H1 (cell line): ENCODE data around the gene RNASE9. TPM values are rescaled to one million over a fixed set of nuclear protein-coding genes. Genes with fewer than 3 reads are reported as not detected.

ENCODE experiments used
- CTCF ChIA-PET: fragments of 300-600 bp; sonication (Branson Sonifier 250); formaldehyde crosslinking; loops from one replicate; lab custom pipeline; 2021; ENCODE audit not compliant: partially characterized antibody; lab: Charles Lee
- POLR2A ChIA-PET: fragments of 300-600 bp; sonication (Branson Sonifier 250); formaldehyde crosslinking; loops from one replicate; lab custom pipeline; 2021; ENCODE audit warnings: inconsistent platforms; ENCODE audit not compliant: partially characterized antibody; lab: Charles Lee
- DNase-seq, 2 experiments: peaks; one replicate each; pipeline versions ENCODE4 v3.0.0 to v3.0.0-alpha.2; 2010 to 2022; ENCODE audit warnings: low spot score in 2 of 2, low read depth in 1 of 2, mixed read lengths in 1 of 2
- FAIRE-seq: peaks from 2 replicates; lab custom pipeline; 2011; peaks lifted over from hg19 to GRCh38; lab: Jason Lieb, UNC
- H2AFZ ChIP-seq: 2 replicates; pipeline ENCODE4 v1.8.1; 2012; ENCODE audit warnings: low read length, inconsistent platforms
- H2AK5ac ChIP-seq: 2 replicates; pipeline ENCODE4 v1.6.1; 2013; ENCODE audit warnings: low read depth, low read length
- H2BK120ac ChIP-seq: replicated peaks from 2 replicates; pipeline ENCODE3; 2013; ENCODE audit warnings: low read depth, low read length, inconsistent platforms
- H2BK12ac ChIP-seq: 2 replicates; pipeline ENCODE4 v1.6.1; 2013; ENCODE audit warnings: low read depth, low read length
- H2BK15ac ChIP-seq: 2 replicates; pipeline ENCODE4 v1.6.1; 2013; ENCODE audit warnings: low read length
- H2BK20ac ChIP-seq: 2 replicates; pipeline ENCODE4 v1.6.1; 2013; ENCODE audit warnings: low read length
- H2BK5ac ChIP-seq: 2 replicates; pipeline ENCODE4 v1.6.1; 2013; ENCODE audit warnings: low read depth, low read length
- H3K14ac ChIP-seq: 2 replicates; pipeline ENCODE4 v1.6.1; 2013; ENCODE audit warnings: inconsistent platforms; ENCODE audit not compliant: insufficient read length
- H3K18ac ChIP-seq: 2 replicates; pipeline ENCODE4 v1.6.1; 2013; ENCODE audit warnings: low read length; ENCODE audit errors: extremely low read depth
- H3K23ac ChIP-seq: 2 replicates; pipeline ENCODE4 v1.6.1; 2013; ENCODE audit warnings: inconsistent platforms; ENCODE audit not compliant: insufficient read length
- H3K23me2 ChIP-seq: 2 replicates; pipeline ENCODE4 v1.6.1; 2013; ENCODE audit warnings: low read depth, low read length
- H3K27ac ChIP-seq: 2 replicates; pipeline ENCODE4 v1.6.1; 2011; ENCODE audit warnings: low read depth, low read length, inconsistent platforms
- H3K27me3 ChIP-seq, 4 experiments: replicated peaks in 1 of 4; 1 replicate in 1 of 4; 2 replicates in 3 of 4; pipeline versions ENCODE4 v1.6.1 to v1.8.1; 2011 to 2013; ENCODE audit warnings: low read length in 3 of 4, mild to moderate bottlenecking in 3 of 4, inconsistent platforms in 2 of 4, mixed read lengths in 2 of 4, moderate library complexity in 1 of 4; ENCODE audit not compliant: control insufficient read depth in 3 of 4, insufficient read depth in 3 of 4; ENCODE audit errors: extremely low read depth in 1 of 4
- H3K36me3 ChIP-seq, 4 experiments: 2 replicates each; pipeline versions ENCODE4 v1.6.1 to v1.8.1; 2011 to 2013; ENCODE audit warnings: mild to moderate bottlenecking in 4 of 4, low read length in 3 of 4, moderate library complexity in 2 of 4, control low read depth in 1 of 4, inconsistent platforms in 1 of 4; ENCODE audit not compliant: insufficient read depth in 4 of 4, control insufficient read depth in 2 of 4
- H3K4ac ChIP-seq: replicated peaks from 2 replicates; pipeline ENCODE3; 2013; ENCODE audit warnings: low read length, low read depth, mixed read lengths, inconsistent platforms; ENCODE audit not compliant: insufficient read length
- H3K4me1 ChIP-seq, 4 experiments: replicated peaks in 1 of 4; 1 replicate in 1 of 4; 2 replicates in 3 of 4; pipeline versions ENCODE4 v1.6.1 to v1.8.1; 2011 to 2013; ENCODE audit warnings: low read length in 3 of 4, inconsistent platforms in 2 of 4, mixed read lengths in 1 of 4; ENCODE audit not compliant: insufficient read depth in 4 of 4, control insufficient read depth in 3 of 4
- H3K4me2 ChIP-seq, 2 experiments: 2 replicates each; pipeline versions ENCODE4 v1.6.1 to v1.8.1; 2011 to 2013; ENCODE audit warnings: low read depth in 2 of 2, low read length in 2 of 2, control low read depth in 1 of 2, inconsistent platforms in 1 of 2, mild to moderate bottlenecking in 1 of 2; ENCODE audit not compliant: insufficient read depth in 1 of 2
- H3K4me3 ChIP-seq, 4 experiments: fragments of 200-600, 300-600 bp in 1 of 4; sonication (generic), shearing (Covaris generic), sonication (Bioruptor Twin) in 1 of 4; 2 replicates each; pipeline versions ENCODE4 v1.5.1 to v1.8.1; 2011 to 2016; ENCODE audit warnings: low read length in 4 of 4, low read depth in 3 of 4, control low read depth in 2 of 4, inconsistent platforms in 2 of 4, mild to moderate bottlenecking in 2 of 4, mixed read lengths in 1 of 4, moderate library complexity in 1 of 4; ENCODE audit not compliant: insufficient read depth in 2 of 4; ENCODE audit errors: extremely low read depth in 1 of 4
- H3K56ac ChIP-seq: replicated peaks from 2 replicates; pipeline ENCODE3; 2013; ENCODE audit warnings: low read depth, mild to moderate bottlenecking, mixed read lengths, low read length, inconsistent platforms; ENCODE audit not compliant: insufficient read length
- H3K79me1 ChIP-seq: 2 replicates; pipeline ENCODE4 v1.6.1; 2013; ENCODE audit warnings: low read depth, low read length, control low read depth
- H3K79me2 ChIP-seq, 2 experiments: 2 replicates each; pipeline versions ENCODE4 v1.6.1 to v1.8.1; 2012 to 2013; ENCODE audit warnings: low read length in 2 of 2, mild to moderate bottlenecking in 2 of 2, inconsistent platforms in 1 of 2; ENCODE audit not compliant: insufficient read depth in 2 of 2, control insufficient read depth in 1 of 2
- H3K9ac ChIP-seq, 4 experiments: replicated peaks in 1 of 4; 1 replicate in 1 of 4; 2 replicates in 3 of 4; pipeline versions ENCODE4 v1.6.1 to v1.8.1; 2011 to 2013; ENCODE audit warnings: low read depth in 3 of 4, low read length in 3 of 4, control low read depth in 2 of 4, mild to moderate bottlenecking in 2 of 4, moderate library complexity in 2 of 4, inconsistent platforms in 1 of 4; ENCODE audit errors: extremely low read depth in 1 of 4
- H3K9me3 ChIP-seq, 2 experiments: 2 replicates each; pipeline versions ENCODE4 v1.6.1 to v1.8.1; 2012 to 2013; ENCODE audit warnings: mild to moderate bottlenecking in 2 of 2, moderate library complexity in 2 of 2, control low read depth in 1 of 2, inconsistent platforms in 1 of 2, low read depth in 1 of 2, low read length in 1 of 2, mixed read lengths in 1 of 2; ENCODE audit not compliant: insufficient read depth in 2 of 2
- H4K20me1 ChIP-seq, 2 experiments: replicated peaks in 1 of 2; 2 replicates each; pipeline versions ENCODE3 to v1.8.1; 2011 to 2013; ENCODE audit warnings: inconsistent platforms in 2 of 2, low read length in 2 of 2, mild to moderate bottlenecking in 1 of 2; ENCODE audit not compliant: insufficient read depth in 2 of 2, control insufficient read depth in 1 of 2
- H4K5ac ChIP-seq: 2 replicates; pipeline ENCODE4 v1.6.1; 2013; ENCODE audit warnings: low read length, low read depth, mixed read lengths, inconsistent platforms; ENCODE audit not compliant: insufficient read length
- H4K8ac ChIP-seq: 2 replicates; pipeline ENCODE4 v1.8.0; 2013; ENCODE audit warnings: mild to moderate bottlenecking, moderate library complexity, low read length, inconsistent platforms; ENCODE audit not compliant: insufficient read depth; ENCODE audit errors: extremely low read depth
- H4K91ac ChIP-seq: replicated peaks from 2 replicates; pipeline ENCODE3; 2013; ENCODE audit warnings: low read length, mixed read lengths, inconsistent platforms; ENCODE audit not compliant: insufficient read length
- ASH2L ChIP-seq: fragments of 200-600, 300-600 bp; sonication (generic); IDR thresholded peaks from one replicate; pipeline ENCODE4 v1.7.1; 2017; ENCODE audit warnings: low read length
- RBBP5 ChIP-seq: IDR thresholded peaks from 2 replicates; pipeline ENCODE4 v1.7.1; 2012; ENCODE audit warnings: low read depth, mild to moderate bottlenecking, inconsistent platforms, low read length, moderate library complexity, borderline replicate concordance
- SAP30 ChIP-seq: fragments of 300-600 bp; sonication (generic); IDR thresholded peaks from 2 replicates; pipeline ENCODE4 v1.7.1; 2012; ENCODE audit warnings: low read length, moderate library complexity, mild to moderate bottlenecking, inconsistent platforms; ENCODE audit not compliant: insufficient read depth, insufficient replicate concordance
- SIN3A ChIP-seq, 2 experiments: IDR thresholded peaks in 1 of 2; conservative IDR thresholded peaks in 1 of 2; 2 replicates each; pipeline ENCODE4 v1.6.1; 2011 to 2012; ENCODE audit warnings: low read length in 2 of 2, improper control_type of control experiment in 1 of 2, low read depth in 1 of 2, mild to moderate bottlenecking in 1 of 2
- SIX5 ChIP-seq: IDR thresholded peaks from 2 replicates; pipeline ENCODE4 v1.6.1; 2011; ENCODE audit warnings: mild to moderate bottlenecking, low read depth, low read length
- WGBS, 2 experiments: shearing (Covaris generic) in 1 of 2; methylation state at CpG; one replicate each; pipeline versions ENCODE4 v1.1.6 to v1.1.7; 2013 to 2015; ENCODE audit warnings: low lambda C conversion rate in 2 of 2, mixed read lengths in 2 of 2, inconsistent platforms in 1 of 2, low coverage in 1 of 2, missing lambda C conversion rate in 1 of 2; ENCODE audit not compliant: insufficient replicate concordance in 2 of 2, insufficient coverage in 1 of 2, insufficient read length in 1 of 2; ENCODE audit errors: extremely low coverage in 1 of 2, missing lambda C conversion rate in 1 of 2; 5-methylcytosine and 5-hydroxymethylcytosine counted together
- polyA plus RNA-seq, 7 experiments: library from polyadenylated mRNA; depleted of rRNA in 3 of 7; stranded (reverse) in 5 of 7; unstranded in 2 of 7; fragments of >200 nt in 5 of 7; fragments of 200-250 nt in 2 of 7; gene quantifications; 1 replicate in 5 of 7; 2 replicates in 1 of 7; 4 replicates in 1 of 7; pipeline versions ENCODE4 v1.2.1 to v1.2.3, GENCODE V29; 2011 to 2013; ENCODE audit warnings: missing spikeins in 2 of 7, mixed read lengths in 2 of 7
- total RNA-seq: library from RNA; stranded (reverse); fragmentation: NEBNext Ultra II Directional; extraction: Animal tissue kit (Norgen Biotek cat#: 25700); gene quantifications from 2 replicates; pipeline ENCODE4 v1.2.1, GENCODE V29; 2021
- TF ChIP-seq, protein P1 (sequence below): IDR thresholded peaks from 2 replicates; pipeline ENCODE4 v1.6.1; 2011; ENCODE audit warnings: low read depth, mild to moderate bottlenecking, low read length; ENCODE audit not compliant: insufficient read depth
- TF ChIP-seq, protein P2 (sequence below): IDR thresholded peaks from 2 replicates; pipeline ENCODE4 v1.6.1; 2012; ENCODE audit warnings: low read length, inconsistent platforms
- TF ChIP-seq, protein P3 (sequence below): IDR thresholded peaks from 2 replicates; pipeline ENCODE4 v1.6.1; 2012; ENCODE audit warnings: inconsistent platforms

Gene RNASE9
- total and polyA plus RNA-seq, 2 of the 8 experiments (the other 6 are each of a cell fraction or from before 2014, with no cell fraction given), result 0.06 TPM; not detected in 1

DNA sequence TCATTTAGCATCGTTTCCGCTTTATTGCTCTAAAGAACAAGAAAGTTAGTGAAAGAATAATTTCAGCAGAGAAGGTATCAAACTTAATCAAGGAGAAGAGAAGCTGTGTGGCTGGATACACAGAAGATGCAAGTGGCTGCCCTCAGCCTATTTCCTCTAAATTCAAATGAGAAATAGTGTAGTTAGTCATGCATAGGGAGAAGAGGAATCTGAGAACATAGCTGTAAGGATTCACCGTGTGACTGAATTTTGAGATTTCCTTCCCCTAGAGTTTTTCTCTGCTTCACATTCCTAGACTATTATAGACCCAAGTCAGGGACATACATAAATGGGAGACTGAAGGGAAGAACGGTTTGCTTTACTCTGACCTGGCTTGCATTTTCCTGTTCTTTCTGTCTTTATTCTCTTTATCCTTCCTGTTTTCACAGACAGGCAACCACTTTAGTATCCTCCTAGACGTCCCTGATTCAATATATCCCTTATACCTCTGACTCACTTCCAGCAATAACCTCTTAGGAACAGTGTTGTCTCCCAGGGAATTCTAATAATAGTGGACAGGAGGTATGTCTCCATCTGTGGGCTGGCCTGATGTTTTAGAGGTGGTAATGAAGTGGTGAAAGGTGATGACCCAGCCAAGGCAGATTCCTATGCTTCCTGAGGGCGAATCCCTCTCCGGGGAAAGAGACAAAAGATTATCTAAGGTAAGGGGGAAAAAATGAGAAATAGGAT, 48.5 kb downstream of the RNASE9 start:
- no peaks in the 10 kb centered on the region for H3K9me3 ChIP-seq
- ChIA-PET POLR2A (interaction anchor here (1.0 kb wide), 1 partner anchor 25 kb away, joined by 3 read pairs; no protein-coding TSS in a partner anchor), CTCF (interaction anchor here (0.6 to 1.8 kb wide), 4 partner anchors 18 to 189 kb away, joined by 3 to 5 read pairs (median 4); no protein-coding TSS in a partner anchor)
- FAIRE-seq (no peak), DNase-seq (no peak)
- no peak overlapping the region for H3K4me3 ChIP-seq
- H2AFZ ChIP-seq, result peak overlapping the region; percentile 47; the same call in 1 of the 2 replicates
- H4K5ac ChIP-seq, result no peak overlapping the region
- no peaks in the 10 kb centered on the region for H3K79me1 ChIP-seq
- no peak overlapping the region for H2BK5ac ChIP-seq
- TF ChIP-seq SAP30 (no peak), RBBP5 (no peak), ASH2L (no peak), SIN3A (conservative IDR thresholded peaks at IDR 0.05 in 1 of 2, IDR thresholded peaks at IDR 0.05 in 1 of 2; ENCODE audit: low read depth in 1 of 2, low read length in 2 of 2) (no peak), SIX5 (no peak)
- TF ChIP-seq, protein P1, sequence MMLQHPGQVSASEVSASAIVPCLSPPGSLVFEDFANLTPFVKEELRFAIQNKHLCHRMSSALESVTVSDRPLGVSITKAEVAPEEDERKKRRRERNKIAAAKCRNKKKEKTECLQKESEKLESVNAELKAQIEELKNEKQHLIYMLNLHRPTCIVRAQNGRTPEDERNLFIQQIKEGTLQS, result no peak
- TF ChIP-seq, protein P2, sequence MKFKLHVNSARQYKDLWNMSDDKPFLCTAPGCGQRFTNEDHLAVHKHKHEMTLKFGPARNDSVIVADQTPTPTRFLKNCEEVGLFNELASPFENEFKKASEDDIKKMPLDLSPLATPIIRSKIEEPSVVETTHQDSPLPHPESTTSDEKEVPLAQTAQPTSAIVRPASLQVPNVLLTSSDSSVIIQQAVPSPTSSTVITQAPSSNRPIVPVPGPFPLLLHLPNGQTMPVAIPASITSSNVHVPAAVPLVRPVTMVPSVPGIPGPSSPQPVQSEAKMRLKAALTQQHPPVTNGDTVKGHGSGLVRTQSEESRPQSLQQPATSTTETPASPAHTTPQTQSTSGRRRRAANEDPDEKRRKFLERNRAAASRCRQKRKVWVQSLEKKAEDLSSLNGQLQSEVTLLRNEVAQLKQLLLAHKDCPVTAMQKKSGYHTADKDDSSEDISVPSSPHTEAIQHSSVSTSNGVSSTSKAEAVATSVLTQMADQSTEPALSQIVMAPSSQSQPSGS, result no peak
- TF ChIP-seq, protein P3, sequence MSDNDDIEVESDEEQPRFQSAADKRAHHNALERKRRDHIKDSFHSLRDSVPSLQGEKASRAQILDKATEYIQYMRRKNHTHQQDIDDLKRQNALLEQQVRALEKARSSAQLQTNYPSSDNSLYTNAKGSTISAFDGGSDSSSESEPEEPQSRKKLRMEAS, result no peak
- H4K8ac ChIP-seq, result no peak overlapping the region
- no peaks in the 10 kb centered on the region for H3K79me2 ChIP-seq
- H2BK15ac ChIP-seq, result no peak overlapping the region
- H2BK20ac ChIP-seq, result no peak overlapping the region
- no peaks in the 10 kb centered on the region for H4K20me1 ChIP-seq
- H3K14ac ChIP-seq, result no peak overlapping the region
- H3K27ac ChIP-seq, result no peak overlapping the region
- H3K36me3 ChIP-seq, result no peaks in the 10 kb centered on the region
- H4K91ac ChIP-seq, result no peak overlapping the region
- H3K4ac ChIP-seq, result no peak overlapping the region
- 85% methylated on average over 7 of the region's 7 CpGs; no CpG with 5 or more reads in 1 of the 2 experiments for WGBS, 2 experiments
- no peak overlapping the region for H2AK5ac ChIP-seq
- H2BK120ac ChIP-seq, result no peak overlapping the region
- no peaks in the 10 kb centered on the region for H3K27me3 ChIP-seq
- no peak overlapping the region for H3K18ac ChIP-seq
- no peaks in the 10 kb centered on the region for H3K23me2 ChIP-seq
- H3K4me2 ChIP-seq, result no peak overlapping the region
- no peak overlapping the region for H3K23ac ChIP-seq
- H3K56ac ChIP-seq, result no peak overlapping the region
- H3K9ac ChIP-seq, result no peak overlapping the region
- peaks cover 0 to 2% (median 0%) of the 10 kb centered on the region in 4 experiments; a peak in 1 of 7 replicates for H3K4me1 ChIP-seq
- H2BK12ac ChIP-seq, result no peak overlapping the region
